CD1c-positive myeloid dendritic cell (primary cell): Measurements from ENCODE around the gene MAGEE1.

Experiments
- DNase-seq: peaks from one replicate; pipeline ENCODE4 v3.0.0-alpha.2; 2016; ENCODE audit errors: extremely low spot score

The MAGEE1 gene, protein sequence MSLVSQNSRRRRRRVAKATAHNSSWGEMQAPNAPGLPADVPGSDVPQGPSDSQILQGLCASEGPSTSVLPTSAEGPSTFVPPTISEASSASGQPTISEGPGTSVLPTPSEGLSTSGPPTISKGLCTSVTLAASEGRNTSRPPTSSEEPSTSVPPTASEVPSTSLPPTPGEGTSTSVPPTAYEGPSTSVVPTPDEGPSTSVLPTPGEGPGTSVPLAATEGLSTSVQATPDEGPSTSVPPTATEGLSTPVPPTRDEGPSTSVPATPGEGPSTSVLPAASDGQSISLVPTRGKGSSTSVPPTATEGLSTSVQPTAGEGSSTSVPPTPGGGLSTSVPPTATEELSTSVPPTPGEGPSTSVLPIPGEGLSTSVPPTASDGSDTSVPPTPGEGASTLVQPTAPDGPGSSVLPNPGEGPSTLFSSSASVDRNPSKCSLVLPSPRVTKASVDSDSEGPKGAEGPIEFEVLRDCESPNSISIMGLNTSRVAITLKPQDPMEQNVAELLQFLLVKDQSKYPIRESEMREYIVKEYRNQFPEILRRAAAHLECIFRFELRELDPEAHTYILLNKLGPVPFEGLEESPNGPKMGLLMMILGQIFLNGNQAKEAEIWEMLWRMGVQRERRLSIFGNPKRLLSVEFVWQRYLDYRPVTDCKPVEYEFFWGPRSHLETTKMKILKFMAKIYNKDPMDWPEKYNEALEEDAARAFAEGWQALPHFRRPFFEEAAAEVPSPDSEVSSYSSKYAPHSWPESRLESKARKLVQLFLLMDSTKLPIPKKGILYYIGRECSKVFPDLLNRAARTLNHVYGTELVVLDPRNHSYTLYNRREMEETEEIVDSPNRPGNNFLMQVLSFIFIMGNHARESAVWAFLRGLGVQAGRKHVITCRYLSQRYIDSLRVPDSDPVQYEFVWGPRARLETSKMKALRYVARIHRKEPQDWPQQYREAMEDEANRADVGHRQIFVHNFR

DNA sequence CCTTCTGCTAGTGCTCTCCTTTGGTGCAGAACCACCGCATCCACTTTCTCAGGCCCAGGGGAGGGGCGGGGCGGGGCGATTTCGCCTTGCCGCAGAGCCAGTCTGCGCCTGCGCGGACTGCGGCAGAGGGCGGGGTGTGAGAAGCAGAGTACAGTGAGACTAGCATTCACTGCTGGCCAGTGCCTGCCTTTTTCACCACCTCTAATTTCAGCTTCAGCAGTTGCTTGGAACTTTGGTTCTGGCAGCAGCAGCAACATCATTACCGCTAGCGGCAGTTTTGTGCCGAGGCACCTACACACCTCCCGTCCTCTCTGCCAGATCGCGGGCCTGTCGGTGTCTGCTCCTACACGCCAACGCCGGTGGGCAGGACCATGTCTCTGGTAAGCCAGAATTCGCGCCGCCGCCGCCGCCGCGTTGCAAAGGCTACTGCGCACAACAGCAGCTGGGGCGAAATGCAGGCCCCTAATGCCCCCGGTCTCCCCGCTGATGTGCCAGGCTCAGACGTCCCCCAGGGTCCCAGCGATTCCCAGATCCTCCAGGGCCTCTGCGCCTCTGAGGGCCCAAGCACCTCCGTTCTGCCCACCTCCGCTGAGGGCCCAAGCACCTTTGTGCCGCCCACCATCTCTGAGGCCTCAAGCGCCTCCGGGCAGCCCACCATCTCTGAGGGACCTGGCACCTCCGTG is at the start of gene MAGEE1:
Gene MAGEE1, plus strand, starts transcription at position 151 of the 683 bp plus-strand sequence. Its CDS starts 221 bp downstream, at position 372.
- DNase-seq = peak; percentile 76

DNA sequence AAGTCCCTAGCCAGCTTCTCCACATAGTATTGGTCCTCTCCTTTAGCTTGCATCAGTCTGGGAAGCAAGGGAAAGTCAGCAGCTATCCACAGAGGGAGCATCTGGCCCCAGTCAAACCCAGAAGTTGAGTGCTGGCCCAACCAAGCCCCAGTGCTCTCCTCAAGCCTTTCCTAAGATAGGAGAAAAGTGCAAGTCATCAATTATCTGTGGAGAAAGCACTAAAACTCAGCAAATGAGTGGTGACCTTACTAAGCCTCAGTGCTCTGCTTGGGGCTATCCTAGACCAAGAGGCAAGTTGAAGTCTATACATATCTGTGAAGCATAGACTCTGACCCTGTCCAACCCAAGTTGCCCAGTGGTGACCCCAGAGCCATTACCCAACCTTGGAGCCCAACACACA is 28.5 kb upstream of the MAGEE1 start:
- no peak for DNase-seq

DNA sequence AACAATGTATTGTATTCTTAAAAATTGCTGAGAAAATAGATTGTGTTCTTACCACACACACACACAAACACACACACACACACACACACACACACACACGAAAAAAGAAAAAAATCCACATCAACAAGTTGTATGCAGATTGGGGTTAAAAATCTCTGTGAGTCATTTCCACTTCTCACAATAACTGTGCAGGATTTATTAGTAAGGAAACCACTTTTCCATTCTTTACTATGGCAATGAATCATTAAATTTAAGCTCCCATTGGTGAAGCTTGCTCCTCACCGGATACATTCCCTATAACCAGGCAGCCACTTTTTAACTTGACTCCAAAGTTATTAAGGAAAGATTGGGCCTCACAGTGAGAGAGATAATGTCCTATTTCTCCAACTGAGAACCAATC is 19.7 kb upstream of the MAGEE1 start:
- no peak for DNase-seq

DNA sequence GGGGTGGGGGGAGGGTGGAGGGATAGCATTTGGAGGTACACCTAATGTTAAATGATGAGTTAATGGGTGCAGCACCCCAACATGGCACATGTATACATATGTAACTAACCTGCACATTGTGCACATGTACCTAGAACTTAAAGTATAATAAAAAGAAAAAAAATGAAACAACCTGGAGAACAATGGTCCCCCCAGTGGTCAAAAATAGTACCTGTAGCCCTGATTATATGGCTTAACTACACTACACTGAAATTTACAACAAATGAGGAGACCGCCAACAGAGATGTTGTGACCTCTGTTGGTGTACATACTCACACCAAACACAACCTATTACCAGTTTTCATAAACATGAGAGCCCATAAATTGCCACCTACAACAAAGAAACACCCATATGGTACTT is 7.3 kb upstream of the MAGEE1 start:
- no peak for DNase-seq

DNA sequence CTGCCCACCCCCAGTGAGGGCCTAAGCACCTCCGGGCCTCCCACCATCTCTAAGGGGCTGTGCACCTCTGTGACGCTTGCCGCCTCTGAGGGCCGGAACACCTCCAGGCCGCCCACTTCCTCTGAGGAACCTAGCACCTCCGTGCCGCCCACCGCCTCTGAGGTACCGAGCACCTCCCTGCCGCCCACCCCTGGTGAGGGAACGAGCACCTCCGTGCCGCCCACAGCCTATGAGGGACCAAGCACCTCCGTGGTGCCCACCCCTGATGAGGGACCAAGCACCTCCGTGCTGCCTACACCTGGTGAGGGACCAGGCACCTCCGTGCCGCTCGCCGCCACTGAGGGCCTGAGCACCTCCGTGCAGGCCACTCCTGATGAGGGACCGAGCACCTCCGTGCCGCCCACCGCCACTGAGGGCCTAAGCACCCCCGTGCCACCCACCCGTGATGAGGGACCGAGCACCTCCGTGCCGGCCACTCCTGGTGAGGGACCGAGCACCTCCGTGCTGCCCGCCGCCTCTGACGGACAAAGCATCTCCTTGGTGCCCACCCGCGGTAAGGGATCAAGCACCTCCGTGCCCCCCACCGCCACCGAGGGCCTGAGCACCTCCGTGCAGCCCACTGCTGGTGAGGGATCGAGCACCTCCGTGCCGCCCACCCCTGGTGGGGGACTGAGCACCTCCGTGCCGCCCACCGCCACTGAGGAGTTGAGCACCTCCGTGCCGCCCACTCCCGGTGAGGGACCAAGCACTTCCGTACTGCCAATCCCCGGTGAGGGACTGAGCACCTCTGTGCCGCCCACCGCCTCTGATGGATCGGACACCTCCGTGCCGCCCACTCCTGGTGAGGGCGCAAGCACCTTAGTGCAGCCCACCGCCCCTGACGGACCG is 977 bp downstream of the MAGEE1 start:
- DNase-seq = no peak

DNA sequence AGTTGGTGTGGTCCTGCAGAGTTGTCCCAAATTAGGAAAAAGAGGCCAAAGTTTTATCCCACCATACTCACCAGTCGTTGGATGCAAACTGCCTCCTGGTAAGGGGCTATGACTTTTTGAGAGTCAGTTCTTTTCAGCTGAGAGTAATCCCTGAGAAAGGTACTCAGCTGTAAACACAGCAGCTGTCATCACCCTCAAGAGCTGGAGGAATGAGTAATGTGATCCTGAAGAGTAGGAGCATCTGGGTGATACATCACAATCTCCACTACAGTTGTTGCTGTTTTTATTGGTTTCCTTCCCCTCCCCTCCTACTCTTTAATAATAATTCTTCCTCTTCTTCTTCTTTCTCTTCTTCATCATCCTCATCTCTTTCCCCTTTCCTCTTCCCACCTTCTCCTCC is 5.7 kb downstream of the MAGEE1 start:
- no peak for DNase-seq

DNA sequence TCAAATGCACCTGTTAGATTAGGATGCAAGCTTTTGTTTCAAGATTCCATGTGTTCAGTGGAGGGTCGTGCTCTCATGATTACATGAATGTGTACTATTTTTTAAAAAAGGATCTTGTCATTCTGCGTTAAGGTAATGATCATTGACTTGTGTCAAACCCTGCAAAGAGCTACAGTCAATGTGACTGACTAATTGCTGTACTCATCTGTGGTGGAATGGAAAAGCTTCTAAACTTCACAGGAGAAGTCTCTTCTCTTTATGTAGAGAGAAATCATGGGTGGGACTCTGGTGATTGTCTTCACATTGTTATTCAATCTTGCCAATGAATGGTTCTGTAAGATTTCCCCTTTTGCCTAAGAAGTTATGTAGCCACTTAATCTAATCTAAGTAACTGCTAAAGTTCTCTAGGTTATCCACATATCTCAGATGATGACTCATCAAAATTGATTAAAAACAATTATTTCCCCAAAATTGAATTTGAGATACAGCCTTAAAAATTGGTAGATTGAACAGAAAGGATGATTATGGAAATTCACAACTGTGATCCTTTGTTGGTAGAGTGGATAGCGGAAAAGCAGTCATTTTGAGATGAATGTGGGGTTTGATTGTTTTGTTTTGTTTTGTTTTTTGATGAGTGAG is 6.7 kb downstream of the MAGEE1 start:
- no peak for DNase-seq

DNA sequence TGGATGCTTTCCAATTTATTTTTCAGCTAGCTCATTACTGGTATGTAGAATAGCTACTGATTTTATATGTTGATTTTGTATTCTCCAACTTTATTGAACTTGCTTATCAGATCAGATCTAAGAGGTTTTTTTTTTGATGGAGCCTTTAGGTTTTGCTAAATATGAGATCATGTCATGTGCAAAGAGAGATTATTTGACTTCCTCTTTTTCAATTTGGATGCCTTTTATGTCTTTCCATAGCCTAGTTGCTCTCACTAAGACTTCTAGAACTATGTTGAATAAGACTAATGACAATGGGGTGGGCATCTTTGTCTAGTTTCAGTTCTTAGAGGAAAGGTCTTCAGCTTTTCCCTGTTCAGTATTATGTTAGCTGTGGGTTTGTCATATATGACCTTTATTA is 11.7 kb downstream of the MAGEE1 start:
- DNase-seq = no peak

DNA sequence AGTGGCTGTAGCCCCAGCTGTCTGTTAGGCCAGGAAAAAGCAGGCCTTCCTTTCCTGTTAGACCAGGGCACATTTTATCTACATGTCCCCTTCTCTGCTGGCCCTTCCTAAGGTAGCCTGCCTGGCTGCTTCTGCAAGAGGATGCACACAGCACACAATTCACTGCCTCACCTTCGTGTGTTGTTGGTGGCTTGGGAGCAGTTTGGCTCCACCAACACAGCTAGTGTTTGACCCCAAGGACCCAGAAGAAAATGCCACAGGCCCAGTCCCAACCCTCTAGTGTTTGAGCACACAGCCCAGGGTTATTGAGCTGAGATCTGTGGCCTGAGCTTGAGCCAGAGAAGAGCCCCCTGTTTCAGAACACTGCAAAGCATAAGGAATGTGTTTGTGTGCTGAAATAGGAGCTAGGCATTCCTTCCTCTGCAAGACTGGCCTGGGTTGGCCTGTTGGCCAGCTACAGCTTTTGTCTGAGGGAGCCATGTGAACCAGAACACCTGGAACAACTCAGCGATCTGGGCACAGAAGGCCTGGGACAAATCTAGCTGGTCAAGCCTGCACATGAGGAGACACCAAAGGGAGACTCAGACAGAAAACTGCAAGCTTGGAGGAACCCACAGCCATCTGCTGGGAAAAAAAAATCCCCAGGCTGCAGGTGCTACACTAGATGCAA is 26.4 kb downstream of the MAGEE1 start:
- DNase-seq = no peak

DNA sequence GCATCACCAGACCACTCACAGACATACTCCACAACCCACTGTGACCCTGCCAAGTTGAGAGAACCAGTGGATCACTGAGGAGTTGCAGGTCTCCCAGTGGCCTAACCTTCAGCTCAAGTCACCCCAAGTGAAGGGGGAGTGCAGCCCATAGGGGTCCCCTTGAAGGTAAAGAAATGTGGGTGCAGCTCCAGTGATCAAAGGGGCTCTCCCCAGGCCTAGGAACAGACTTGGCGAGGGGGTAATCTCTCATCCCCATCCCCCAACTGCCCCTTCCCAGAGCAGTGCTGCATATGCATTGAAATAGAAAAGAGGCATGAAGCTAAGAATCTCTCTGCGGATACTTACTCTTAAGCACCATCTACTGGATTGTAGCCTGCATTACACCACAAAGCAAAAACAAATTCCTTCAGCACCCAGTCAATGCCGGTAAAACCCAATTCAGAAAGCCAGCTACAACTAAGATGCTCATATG is 27.0 kb downstream of the MAGEE1 start:
- peak; percentile 1 for DNase-seq

DNA sequence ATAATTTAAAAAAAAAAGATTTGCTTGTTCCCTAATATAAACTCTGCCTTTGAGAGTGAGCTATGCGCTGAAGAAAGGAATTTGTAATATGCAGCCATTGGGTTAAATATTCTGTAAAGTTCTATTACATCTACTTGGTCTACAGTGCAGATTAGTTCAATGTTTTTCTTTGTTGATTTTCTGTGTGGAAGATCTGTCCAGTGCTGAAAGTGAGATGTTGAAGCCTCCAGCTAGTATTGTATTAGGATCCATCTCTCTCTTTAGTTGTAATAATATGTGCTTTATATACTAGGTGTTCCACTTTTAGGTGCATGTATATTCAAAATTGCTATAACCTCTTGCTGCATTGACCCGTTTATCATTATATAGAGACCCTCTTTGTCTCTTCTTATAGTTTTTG is 49.8 kb downstream of the MAGEE1 start:
- no peak for DNase-seq
